SK-N-SH treated with all-trans-retinoic acid at 6 μM for 48 hours (cell line): ENCODE data around the gene KRT86.

Experiments
- ATAC-seq: fragments of 200-7000 bp; cut with Tn5 transposase; 3 replicates; pipeline ENCODE4 v1.9.1; 2020; ENCODE audit warnings: mild to moderate bottlenecking, moderate library complexity
- ARNTL ChIP-seq: fragments of 450-650 bp; formaldehyde crosslinking; IDR thresholded peaks from 2 replicates; pipeline ENCODE4 v1.5.0; 2020; ENCODE audit warnings: low read depth, mild to moderate bottlenecking, moderate library complexity, borderline replicate concordance
- CREB5 ChIP-seq: fragments of 250-450 bp; sonication (Bioruptor Pico); IDR thresholded peaks from 2 replicates; pipeline ENCODE4 v1.5.1; 2020; ENCODE audit warnings: low read depth, mild to moderate bottlenecking, moderate library complexity
- CSDC2 ChIP-seq: fragments of 250-450 bp; sonication (Bioruptor Pico); IDR thresholded peaks from 2 replicates; pipeline ENCODE4 v1.5.0; 2020; ENCODE audit warnings: mild to moderate bottlenecking, moderate library complexity
- CSRNP3 ChIP-seq: fragments of 250-450 bp; sonication (Bioruptor Pico); IDR thresholded peaks from 2 replicates; pipeline ENCODE4 v1.5.1; 2021; ENCODE audit warnings: mild to moderate bottlenecking, moderate library complexity
- ESRRG ChIP-seq: fragments of 250-450 bp; sonication (Bioruptor Pico); IDR thresholded peaks from 2 replicates; pipeline ENCODE4 v1.6.1; 2021; ENCODE audit warnings: mild to moderate bottlenecking
- GLIS3 ChIP-seq: fragments of 250-450 bp; sonication (Bioruptor Pico); IDR thresholded peaks from 2 replicates; pipeline ENCODE4 v1.5.0; 2020; ENCODE audit warnings: mild to moderate bottlenecking, moderate library complexity
- ISL1 ChIP-seq: fragments of 250-450 bp; sonication (Bioruptor Pico); IDR thresholded peaks from 2 replicates; pipeline ENCODE4 v2.1.2; 2022; ENCODE audit warnings: mild to moderate bottlenecking, moderate library complexity
- OSR1 ChIP-seq: fragments of 250-450 bp; sonication (Bioruptor Pico); IDR thresholded peaks from 2 replicates; pipeline ENCODE4 v1.8.0; 2022; ENCODE audit warnings: moderate library complexity, mild to moderate bottlenecking, inconsistent platforms
- PATZ1 ChIP-seq: fragments of 250-450 bp; sonication (Bioruptor Pico); IDR thresholded peaks from 2 replicates; pipeline ENCODE4 v1.8.0; 2020; ENCODE audit warnings: mild to moderate bottlenecking, moderate library complexity, borderline replicate concordance
- POU6F1 ChIP-seq: fragments of 250-450 bp; sonication (Bioruptor Pico); IDR thresholded peaks from 2 replicates; pipeline ENCODE4 v1.8.0; 2021; ENCODE audit warnings: low read depth, mild to moderate bottlenecking, moderate library complexity, borderline replicate concordance
- PPARA ChIP-seq: fragments of 250-450 bp; sonication (Bioruptor Pico); IDR thresholded peaks from 2 replicates; pipeline ENCODE4 v1.5.0; 2020; ENCODE audit warnings: mild to moderate bottlenecking, borderline replicate concordance
- RARB ChIP-seq: fragments of 250-450 bp; sonication (Bioruptor Pico); IDR thresholded peaks from 2 replicates; pipeline ENCODE4 v1.8.0; 2021; ENCODE audit warnings: mild to moderate bottlenecking, moderate library complexity
- SNAI2 ChIP-seq: fragments of 250-450 bp; sonication (Bioruptor Pico); IDR thresholded peaks from 2 replicates; pipeline ENCODE4 v1.5.0; 2020; ENCODE audit warnings: mild to moderate bottlenecking, moderate library complexity
- TCF4 ChIP-seq: fragments of 250-450 bp; sonication (Bioruptor Pico); IDR thresholded peaks from 2 replicates; pipeline ENCODE4 v1.8.0; 2021; ENCODE audit warnings: mild to moderate bottlenecking, moderate library complexity, borderline replicate concordance
- TSHZ2 ChIP-seq: fragments of 250-450 bp; sonication (Bioruptor Pico); IDR thresholded peaks from 2 replicates; pipeline ENCODE4 v1.5.0; 2020; ENCODE audit warnings: mild to moderate bottlenecking, moderate library complexity
- ZC3H10 ChIP-seq: fragments of 250-450 bp; sonication (Bioruptor Pico); IDR thresholded peaks from 2 replicates; pipeline ENCODE4 v1.5.1; 2021; ENCODE audit warnings: mild to moderate bottlenecking, moderate library complexity
- ZFP3 ChIP-seq: fragments of 250-450 bp; sonication (Bioruptor Pico); IDR thresholded peaks from 2 replicates; pipeline ENCODE4 v1.5.0; 2020; ENCODE audit warnings: mild to moderate bottlenecking, moderate library complexity
- ZFP30 ChIP-seq: fragments of 450-650 bp; formaldehyde crosslinking; IDR thresholded peaks from 2 replicates; pipeline ENCODE4 v1.5.0; 2022; ENCODE audit warnings: mild to moderate bottlenecking, moderate library complexity
- ZNF565 ChIP-seq: fragments of 450-650 bp; formaldehyde crosslinking; conservative IDR thresholded peaks from 2 replicates; pipeline ENCODE4 v1.5.0; 2020; ENCODE audit warnings: low read depth, mild to moderate bottlenecking, moderate library complexity
- ZNF70 ChIP-seq: fragments of 450-650 bp; formaldehyde crosslinking; IDR thresholded peaks from 2 replicates; pipeline ENCODE4 v1.5.0; 2020; ENCODE audit warnings: mild to moderate bottlenecking, moderate library complexity
- ZNF8 ChIP-seq: fragments of 450-650 bp; formaldehyde crosslinking; IDR thresholded peaks from 2 replicates; pipeline ENCODE4 v1.5.0; 2020; ENCODE audit warnings: mild to moderate bottlenecking, moderate library complexity

Gene KRT86

GRCh38 chr12:52351196-52352059 is 77.0 kb downstream of the KRT86 start:
- no peak for ATAC-seq
- TF ChIP-seq ESRRG (CRISPR knock-in tag) (no peak), TCF4 (CRISPR knock-in tag) (no peak), SNAI2 (no peak), CSRNP3 (CRISPR knock-in tag) (no peak), GLIS3 (CRISPR knock-in tag) (no peak), PATZ1 (CRISPR knock-in tag) (no peak), ZFP3 (no peak), ZFP30 (CRISPR knock-in tag) (no peak), ISL1 (CRISPR knock-in tag) (no peak), PPARA (CRISPR knock-in tag) (no peak), ZC3H10 (no peak), ZNF565 (CRISPR knock-in tag) (no peak), CREB5 (CRISPR knock-in tag) (no peak), ZNF70 (CRISPR knock-in tag) (no peak), ARNTL (CRISPR knock-in tag) (no peak), OSR1 (CRISPR knock-in tag) (no peak), RARB (CRISPR knock-in tag) (no peak), CSDC2 (no peak), TSHZ2 (CRISPR knock-in tag) (no peak)

DNA sequence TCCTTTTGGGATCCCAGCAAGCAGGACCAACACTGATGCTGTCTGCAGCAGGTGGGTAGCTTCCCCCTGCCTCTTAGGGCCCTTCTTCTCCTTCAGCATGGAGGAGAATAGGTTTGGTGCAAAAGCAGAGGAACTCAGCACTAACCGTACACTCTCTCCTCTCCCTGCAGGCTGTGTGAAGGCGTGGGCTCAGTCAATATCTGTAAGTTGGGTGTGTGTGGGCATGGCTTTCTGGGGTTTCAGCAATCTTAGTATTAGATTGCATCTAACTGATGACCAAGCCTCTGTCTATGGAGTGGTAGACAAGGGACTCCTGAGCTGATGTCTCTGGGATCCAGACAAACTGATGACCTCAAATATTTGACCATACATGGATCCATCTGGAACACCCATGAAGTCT is 78.5 kb downstream of the KRT86 start:
- TF ChIP-seq ZNF8 (CRISPR knock-in tag) = no peak
- TF ChIP-seq TCF4 (CRISPR knock-in tag) = no peak
- no peak for TF ChIP-seq ZFP30 (CRISPR knock-in tag)
- no peak for TF ChIP-seq CSRNP3 (CRISPR knock-in tag)
- TF ChIP-seq ARNTL (CRISPR knock-in tag) = no peak
- no peak for TF ChIP-seq CREB5 (CRISPR knock-in tag)
- TF ChIP-seq POU6F1 = no peak
- ATAC-seq = no peak
